ENCODE measurements around the gene SBF2.

- TF ChIP-seq CTCF (IDR thresholded peaks at IDR 0.05) (no peak), POLR2A (IDR thresholded peaks at IDR 0.05; ENCODE audit: low read depth) (no peak)
Measured at GRCh38 chr11:9962722-9963121, 331.3 kb downstream of the SBF2 start.
